BE2C (cell line): ENCODE data around the gene EPHA3.

Source experiments
- DNase-seq: peaks from one replicate; pipeline ENCODE4 v3.0.0-alpha.2; 2020
- H3K27me3 ChIP-seq: fragments of 250-450 bp; sonication (Bioruptor Pico); 2 replicates; pipeline ENCODE4 v1.5.1; 2020; ENCODE audit warnings: mild to moderate bottlenecking
- H3K36me3 ChIP-seq: fragments of 250-450 bp; sonication (Bioruptor Pico); 2 replicates; pipeline ENCODE4 v1.5.1; 2020; ENCODE audit warnings: mild to moderate bottlenecking
- H3K4me1 ChIP-seq: fragments of 250-450 bp; sonication (Bioruptor Pico); 2 replicates; pipeline ENCODE4 v1.5.1; 2020
- H3K4me3 ChIP-seq: 2 replicates; pipeline ENCODE4 v1.5.1; 2011; ENCODE audit warnings: low read depth, low read length
- H3K9me3 ChIP-seq: fragments of 250-450 bp; sonication (Bioruptor Pico); 2 replicates; pipeline ENCODE4 v1.5.1; 2020
- CTCF ChIP-seq: IDR thresholded peaks from 2 replicates; pipeline ENCODE4 v1.5.1; 2012; ENCODE audit warnings: mild to moderate bottlenecking, low read depth, low read length

The EPHA3 gene

DNA sequence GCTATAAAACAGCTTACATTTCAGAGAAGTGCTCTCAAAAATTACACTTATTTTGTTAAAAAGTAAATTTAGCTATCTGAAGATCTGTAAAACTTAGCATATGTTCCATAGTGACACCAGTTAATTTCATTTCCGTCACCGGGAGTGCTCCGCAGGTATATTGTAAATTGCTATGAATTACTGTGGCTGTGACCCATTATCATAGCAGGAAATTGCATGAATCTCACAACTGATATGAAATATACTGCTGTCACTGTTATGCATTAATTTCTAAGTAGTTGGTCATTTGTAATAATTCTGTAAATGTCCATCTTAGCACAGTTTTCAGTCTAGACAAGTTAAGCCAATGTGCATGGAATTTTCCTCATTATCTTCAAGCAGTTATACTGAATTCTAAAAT is 91.2 kb downstream of the EPHA3 start:
- Histone ChIP-seq H3K4me3 (no peak overlapping the region), H3K9me3 (no peaks in the 10 kb centered on the region), H3K4me1 (no peaks in the 10 kb centered on the region), H3K36me3 (no peaks in the 10 kb centered on the region), H3K27me3 (no peaks in the 10 kb centered on the region)
- TF ChIP-seq CTCF = no peak
- no peak for DNase-seq

DNA sequence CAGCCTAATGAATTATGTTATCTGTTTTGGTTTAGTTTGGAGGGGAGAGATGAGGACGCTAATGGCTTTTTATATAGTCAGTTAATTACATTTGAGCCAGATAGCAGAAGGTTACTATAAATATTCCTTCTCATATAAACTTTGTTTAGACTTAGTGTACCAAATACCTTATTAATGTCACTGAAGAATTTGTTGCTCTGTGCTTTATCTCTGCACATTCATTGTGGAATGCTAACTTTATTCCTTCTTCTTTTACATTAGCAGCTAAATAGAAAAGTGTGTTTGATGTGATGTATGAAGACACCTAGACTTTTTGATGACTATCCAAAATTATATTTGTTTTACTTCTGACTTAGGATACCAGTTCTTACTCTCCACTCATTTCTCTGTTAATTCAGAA is 105.2 kb downstream of the EPHA3 start:
- Histone ChIP-seq H3K9me3 (no peaks in the 10 kb centered on the region), H3K4me3 (no peak overlapping the region), H3K36me3 (no peaks in the 10 kb centered on the region), H3K27me3 (no peaks in the 10 kb centered on the region), H3K4me1 (no peaks in the 10 kb centered on the region)
- no peak for TF ChIP-seq CTCF
- no peak for DNase-seq

- Histone ChIP-seq H3K4me3 (no peak overlapping the region), H3K27me3 (no peaks in the 10 kb centered on the region), H3K4me1 (no peaks in the 10 kb centered on the region), H3K36me3 (no peaks in the 10 kb centered on the region), H3K9me3 (no peaks in the 10 kb centered on the region)
- no peak for TF ChIP-seq CTCF
- no peak for DNase-seq
These were observed 108.8 kb downstream of the EPHA3 start for GRCh38 chr3:89216016-89216739.

DNA sequence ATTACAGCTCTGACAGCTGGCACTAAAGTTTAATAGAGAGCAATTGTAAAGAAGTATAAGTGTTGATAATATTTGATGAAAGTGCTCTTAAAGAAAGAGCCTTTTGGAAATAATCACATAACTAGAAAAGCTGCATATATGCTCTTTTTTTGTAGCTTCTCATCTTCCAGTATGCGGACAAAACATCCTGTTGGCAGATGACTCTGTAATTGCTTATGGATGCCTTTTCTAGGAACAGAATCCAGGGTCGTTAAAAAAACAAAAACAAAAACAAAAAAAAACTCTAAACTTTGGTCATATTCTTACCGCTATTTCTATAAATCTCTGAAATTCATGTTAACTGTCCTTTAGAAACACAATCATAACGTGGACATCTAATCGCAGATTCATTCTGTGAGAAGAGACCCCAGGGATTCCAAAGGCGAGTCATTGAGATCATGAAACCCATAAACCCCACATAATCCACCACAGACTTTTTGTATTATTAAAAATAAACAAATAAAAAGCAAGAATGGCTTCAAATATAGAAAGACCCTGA is 109.8 kb downstream of the EPHA3 start:
- TF ChIP-seq CTCF = no peak
- DNase-seq = no peak
- no peaks in the 10 kb centered on the region for H3K9me3 ChIP-seq
- H3K27me3 ChIP-seq = no peaks in the 10 kb centered on the region
- H3K4me3 ChIP-seq = no peak overlapping the region
- no peaks in the 10 kb centered on the region for H3K36me3 ChIP-seq
- no peaks in the 10 kb centered on the region for H3K4me1 ChIP-seq

DNA sequence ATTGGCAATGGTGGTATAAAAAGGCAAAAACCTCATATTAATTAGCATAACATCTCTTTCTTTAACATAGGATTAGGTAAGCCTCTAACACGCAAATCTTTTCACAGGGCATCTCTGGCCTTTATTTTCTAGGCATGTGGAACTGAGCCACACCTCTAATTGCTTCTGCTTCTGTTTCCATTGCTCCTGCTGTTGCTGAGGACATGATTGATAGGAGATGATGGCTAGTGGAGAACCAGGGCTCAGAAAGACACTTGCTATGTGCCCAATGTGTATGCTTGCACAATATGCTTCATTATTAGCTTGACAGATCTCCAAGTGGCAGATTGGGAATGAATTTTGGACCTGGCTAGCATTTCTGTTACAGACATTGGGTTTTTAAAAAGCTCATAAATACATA is 114.5 kb downstream of the EPHA3 start:
- no peaks in the 10 kb centered on the region for H3K36me3 ChIP-seq
- H3K4me1 ChIP-seq = no peaks in the 10 kb centered on the region
- DNase-seq = no peak
- H3K4me3 ChIP-seq = no peak overlapping the region
- no peaks in the 10 kb centered on the region for H3K27me3 ChIP-seq
- no peak for TF ChIP-seq CTCF
- H3K9me3 ChIP-seq = no peaks in the 10 kb centered on the region

DNA sequence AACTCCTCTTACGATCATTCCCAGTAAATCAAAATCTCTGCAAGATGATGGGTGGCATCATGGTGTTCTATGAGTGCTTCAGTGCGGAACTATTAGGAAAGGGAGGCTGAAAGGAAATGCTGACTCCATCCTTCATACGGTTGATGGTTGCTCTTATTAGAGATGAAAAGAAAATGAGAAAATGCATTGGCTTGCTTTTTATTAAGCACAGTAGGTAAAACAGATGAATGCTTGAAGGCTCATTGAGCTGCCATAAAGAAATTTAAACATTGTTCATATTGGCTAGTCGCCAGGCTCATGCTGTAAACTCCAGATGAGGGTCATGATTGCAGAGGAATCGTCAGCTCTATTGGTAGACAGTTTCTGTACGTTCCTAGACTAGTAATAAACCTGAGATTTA is 115.8 kb downstream of the EPHA3 start:
- no peaks in the 10 kb centered on the region for H3K4me1 ChIP-seq
- no peaks in the 10 kb centered on the region for H3K9me3 ChIP-seq
- no peak overlapping the region for H3K4me3 ChIP-seq
- no peaks in the 10 kb centered on the region for H3K36me3 ChIP-seq
- H3K27me3 ChIP-seq = no peaks in the 10 kb centered on the region
- no peak for TF ChIP-seq CTCF
- no peak for DNase-seq
